Nephron (organoid): Measurements from ENCODE around the gene SFMBT1.

Experiments used
- H3K27ac Mint-ChIP-seq, 3 experiments: 2 replicates each; pipeline ENCODE4 v1.8.0; 2020; ENCODE audit warnings: mixed read lengths in 3 of 3, mild to moderate bottlenecking in 2 of 3, moderate library complexity in 1 of 3
- H3K27me3 Mint-ChIP-seq: 2 replicates; pipeline ENCODE4 v1.8.0; 2021; ENCODE audit warnings: low read depth, mild to moderate bottlenecking, moderate library complexity, mixed read lengths
- H3K36me3 Mint-ChIP-seq: 2 replicates; pipeline ENCODE4 v1.8.0; 2020; ENCODE audit warnings: low read depth, mixed read lengths
- H3K4me1 Mint-ChIP-seq: 2 replicates; pipeline ENCODE4 v1.8.0; 2020; ENCODE audit warnings: mixed read lengths
- H3K4me3 Mint-ChIP-seq, 3 experiments: 2 replicates each; pipeline ENCODE4 v1.8.0; 2020; ENCODE audit warnings: mild to moderate bottlenecking in 3 of 3, mixed read lengths in 3 of 3, moderate library complexity in 2 of 3
- H3K9me3 Mint-ChIP-seq: 2 replicates; pipeline ENCODE4 v1.8.0; 2020; ENCODE audit warnings: mixed read lengths
- CTCF ChIP-seq, 3 experiments: fragments of 200-600 bp; sonication (generic); IDR thresholded peaks; one replicate each; pipeline ENCODE4 v1.5.0; 2021; ENCODE audit warnings: antibody characterized with exemption in 3 of 3; ENCODE audit not compliant: unreplicated experiment in 3 of 3

Gene SFMBT1

GRCh38 chr3:52983828-52984227 is 62.0 kb downstream of the SFMBT1 start:
- Mint-ChIP-seq H3K9me3 (peaks cover 2% of the 10 kb centered on the region), H3K4me3 (no peak overlapping the region), H3K27ac (no peak overlapping the region), H3K36me3 (no peaks in the 10 kb centered on the region), H3K27me3 (no peaks in the 10 kb centered on the region), H3K4me1 (peaks cover 10% of the 10 kb centered on the region)
- TF ChIP-seq CTCF (IDR thresholded peaks at IDR 0.05; ENCODE audit: unreplicated experiment in 3 of 3), result no peak

GRCh38 chr3:52983336-52983807 is 62.5 kb downstream of the SFMBT1 start:
- no peak for TF ChIP-seq CTCF (IDR thresholded peaks at IDR 0.05; ENCODE audit: unreplicated experiment in 3 of 3)
- Mint-ChIP-seq H3K4me3 (no peak overlapping the region), H3K27ac (no peak overlapping the region), H3K4me1 (peaks cover 10% of the 10 kb centered on the region), H3K36me3 (no peaks in the 10 kb centered on the region), H3K9me3 (peaks cover 2% of the 10 kb centered on the region), H3K27me3 (no peaks in the 10 kb centered on the region)

- peaks cover 10% of the 10 kb centered on the region for H3K4me1 Mint-ChIP-seq
- H3K27ac Mint-ChIP-seq, result no peak overlapping the region
- peaks cover 2% of the 10 kb centered on the region for H3K9me3 Mint-ChIP-seq
- no peaks in the 10 kb centered on the region for H3K27me3 Mint-ChIP-seq
- no peak overlapping the region for H3K4me3 Mint-ChIP-seq
- H3K36me3 Mint-ChIP-seq, result no peaks in the 10 kb centered on the region
- no peak for TF ChIP-seq CTCF (IDR thresholded peaks at IDR 0.05; ENCODE audit: unreplicated experiment in 3 of 3)
These were observed 63.0 kb downstream of the SFMBT1 start for GRCh38 chr3:52982839-52983238.

- Mint-ChIP-seq H3K4me1 (peaks cover 10% of the 10 kb centered on the region), H3K4me3 (no peak overlapping the region), H3K27me3 (no peaks in the 10 kb centered on the region), H3K27ac (no peak overlapping the region), H3K36me3 (no peaks in the 10 kb centered on the region), H3K9me3 (peaks cover 2% of the 10 kb centered on the region)
- no peak for TF ChIP-seq CTCF (IDR thresholded peaks at IDR 0.05; ENCODE audit: unreplicated experiment in 3 of 3)
These were observed 66.5 kb downstream of the SFMBT1 start for GRCh38 chr3:52979190-52979983.

GRCh38 chr3:52978109-52978754 is 67.6 kb downstream of the SFMBT1 start:
- peaks cover under 1% of the 10 kb centered on the region for H3K4me1 Mint-ChIP-seq
- H3K27me3 Mint-ChIP-seq, result no peaks in the 10 kb centered on the region
- TF ChIP-seq CTCF (IDR thresholded peaks at IDR 0.05; ENCODE audit: unreplicated experiment in 3 of 3), result no peak
- H3K4me3 Mint-ChIP-seq, result no peak overlapping the region
- peaks cover 2% of the 10 kb centered on the region for H3K9me3 Mint-ChIP-seq
- no peaks in the 10 kb centered on the region for H3K36me3 Mint-ChIP-seq
- H3K27ac Mint-ChIP-seq, result no peak overlapping the region
